ENCODE measurements around the gene CNOT6. TPM values are rescaled to one million over a fixed set of nuclear protein-coding genes. Genes with fewer than 3 reads are reported as not detected.

Gene CNOT6
- total RNA-seq, 1 experiment from 2014 or later, result 59.1 TPM

DNA sequence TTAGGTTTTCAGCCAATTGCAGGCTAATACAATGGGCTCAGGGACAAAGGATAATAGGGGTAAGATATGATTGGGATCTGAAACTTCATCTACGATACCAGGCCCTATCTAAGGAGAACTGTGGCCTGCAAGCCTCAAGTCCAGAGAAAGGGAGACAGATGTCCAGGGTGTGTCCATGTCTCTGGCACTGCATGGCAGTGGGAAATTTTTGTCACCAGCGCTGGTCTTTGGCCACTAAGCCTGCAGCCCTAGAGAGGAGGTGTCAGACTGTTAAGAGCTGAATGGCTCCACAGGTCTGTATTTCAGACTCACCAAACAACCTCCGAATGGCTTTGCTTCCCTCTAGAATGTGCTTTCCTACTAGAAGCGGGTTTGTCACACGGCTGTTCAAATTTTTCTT lies 6.6 kb upstream of the CNOT6 start:
- RAD21 ChIA-PET (ENCODE audit: low non-redundant PET in 1 of 2, low total read pairs in 2 of 2, uncharacterized antibody in 2 of 2, unreplicated experiment in 2 of 2), result no interaction called here
- CTCF ChIA-PET, result no interaction called here
- no peak for ATAC-seq
- no peak overlapping the region for H3K4me2 ChIP-seq (ENCODE audit: low read length)
- no peak overlapping the region for H2AFZ ChIP-seq (ENCODE audit: low read depth, low read length, poor library complexity, severe bottlenecking)
- no peak overlapping the region for H3K9ac ChIP-seq (ENCODE audit: low read length)
- no peak overlapping the region for H3K27ac ChIP-seq (ENCODE audit: low read depth, low read length)
- no peak for TF ChIP-seq SP1 (IDR thresholded peaks at IDR 0.05; ENCODE audit: low read depth)
- no peak for TF ChIP-seq POLR2AphosphoS5 (IDR thresholded peaks at IDR 0.05; ENCODE audit: low read depth, low read length)
- no peak for TF ChIP-seq CEBPB (IDR thresholded peaks at IDR 0.05; ENCODE audit: low read depth)
- no peak for TF ChIP-seq EZH2phosphoT487 (IDR thresholded peaks at IDR 0.05; ENCODE audit: borderline replicate concordance)
- TF ChIP-seq ZFX (IDR thresholded peaks at IDR 0.05), result no peak
- TF ChIP-seq, protein P1, sequence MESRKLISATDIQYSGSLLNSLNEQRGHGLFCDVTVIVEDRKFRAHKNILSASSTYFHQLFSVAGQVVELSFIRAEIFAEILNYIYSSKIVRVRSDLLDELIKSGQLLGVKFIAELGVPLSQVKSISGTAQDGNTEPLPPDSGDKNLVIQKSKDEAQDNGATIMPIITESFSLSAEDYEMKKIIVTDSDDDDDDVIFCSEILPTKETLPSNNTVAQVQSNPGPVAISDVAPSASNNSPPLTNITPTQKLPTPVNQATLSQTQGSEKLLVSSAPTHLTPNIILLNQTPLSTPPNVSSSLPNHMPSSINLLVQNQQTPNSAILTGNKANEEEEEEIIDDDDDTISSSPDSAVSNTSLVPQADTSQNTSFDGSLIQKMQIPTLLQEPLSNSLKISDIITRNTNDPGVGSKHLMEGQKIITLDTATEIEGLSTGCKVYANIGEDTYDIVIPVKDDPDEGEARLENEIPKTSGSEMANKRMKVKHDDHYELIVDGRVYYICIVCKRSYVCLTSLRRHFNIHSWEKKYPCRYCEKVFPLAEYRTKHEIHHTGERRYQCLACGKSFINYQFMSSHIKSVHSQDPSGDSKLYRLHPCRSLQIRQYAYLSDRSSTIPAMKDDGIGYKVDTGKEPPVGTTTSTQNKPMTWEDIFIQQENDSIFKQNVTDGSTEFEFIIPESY (IDR thresholded peaks at IDR 0.05; ENCODE audit: extremely low read depth, insufficient replicate concordance, low read length), result no peak
- TF ChIP-seq EGR1 (IDR thresholded peaks at IDR 0.05; ENCODE audit: low read depth), result no peak
- no peak for TF ChIP-seq POLR2A (IDR thresholded peaks at IDR 0.05; ENCODE audit: borderline replicate concordance, extremely low read depth, insufficient read depth, insufficient read length)
- TF ChIP-seq, protein P2, sequence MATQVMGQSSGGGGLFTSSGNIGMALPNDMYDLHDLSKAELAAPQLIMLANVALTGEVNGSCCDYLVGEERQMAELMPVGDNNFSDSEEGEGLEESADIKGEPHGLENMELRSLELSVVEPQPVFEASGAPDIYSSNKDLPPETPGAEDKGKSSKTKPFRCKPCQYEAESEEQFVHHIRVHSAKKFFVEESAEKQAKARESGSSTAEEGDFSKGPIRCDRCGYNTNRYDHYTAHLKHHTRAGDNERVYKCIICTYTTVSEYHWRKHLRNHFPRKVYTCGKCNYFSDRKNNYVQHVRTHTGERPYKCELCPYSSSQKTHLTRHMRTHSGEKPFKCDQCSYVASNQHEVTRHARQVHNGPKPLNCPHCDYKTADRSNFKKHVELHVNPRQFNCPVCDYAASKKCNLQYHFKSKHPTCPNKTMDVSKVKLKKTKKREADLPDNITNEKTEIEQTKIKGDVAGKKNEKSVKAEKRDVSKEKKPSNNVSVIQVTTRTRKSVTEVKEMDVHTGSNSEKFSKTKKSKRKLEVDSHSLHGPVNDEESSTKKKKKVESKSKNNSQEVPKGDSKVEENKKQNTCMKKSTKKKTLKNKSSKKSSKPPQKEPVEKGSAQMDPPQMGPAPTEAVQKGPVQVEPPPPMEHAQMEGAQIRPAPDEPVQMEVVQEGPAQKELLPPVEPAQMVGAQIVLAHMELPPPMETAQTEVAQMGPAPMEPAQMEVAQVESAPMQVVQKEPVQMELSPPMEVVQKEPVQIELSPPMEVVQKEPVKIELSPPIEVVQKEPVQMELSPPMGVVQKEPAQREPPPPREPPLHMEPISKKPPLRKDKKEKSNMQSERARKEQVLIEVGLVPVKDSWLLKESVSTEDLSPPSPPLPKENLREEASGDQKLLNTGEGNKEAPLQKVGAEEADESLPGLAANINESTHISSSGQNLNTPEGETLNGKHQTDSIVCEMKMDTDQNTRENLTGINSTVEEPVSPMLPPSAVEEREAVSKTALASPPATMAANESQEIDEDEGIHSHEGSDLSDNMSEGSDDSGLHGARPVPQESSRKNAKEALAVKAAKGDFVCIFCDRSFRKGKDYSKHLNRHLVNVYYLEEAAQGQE (IDR thresholded peaks at IDR 0.05; ENCODE audit: low read depth), result no peak
- no peak for TF ChIP-seq FOSL1 (IDR thresholded peaks at IDR 0.05; ENCODE audit: low read depth)
- no peak for TF ChIP-seq YY1 (IDR thresholded peaks at IDR 0.05; ENCODE audit: extremely low read depth, insufficient replicate concordance, low read depth, low read length)
- TF ChIP-seq, protein P3, sequence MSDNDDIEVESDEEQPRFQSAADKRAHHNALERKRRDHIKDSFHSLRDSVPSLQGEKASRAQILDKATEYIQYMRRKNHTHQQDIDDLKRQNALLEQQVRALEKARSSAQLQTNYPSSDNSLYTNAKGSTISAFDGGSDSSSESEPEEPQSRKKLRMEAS (IDR thresholded peaks at IDR 0.05), result no peak
- TF ChIP-seq, protein P4, sequence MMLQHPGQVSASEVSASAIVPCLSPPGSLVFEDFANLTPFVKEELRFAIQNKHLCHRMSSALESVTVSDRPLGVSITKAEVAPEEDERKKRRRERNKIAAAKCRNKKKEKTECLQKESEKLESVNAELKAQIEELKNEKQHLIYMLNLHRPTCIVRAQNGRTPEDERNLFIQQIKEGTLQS (IDR thresholded peaks at IDR 0.05), result no peak
- TF ChIP-seq, protein P5, sequence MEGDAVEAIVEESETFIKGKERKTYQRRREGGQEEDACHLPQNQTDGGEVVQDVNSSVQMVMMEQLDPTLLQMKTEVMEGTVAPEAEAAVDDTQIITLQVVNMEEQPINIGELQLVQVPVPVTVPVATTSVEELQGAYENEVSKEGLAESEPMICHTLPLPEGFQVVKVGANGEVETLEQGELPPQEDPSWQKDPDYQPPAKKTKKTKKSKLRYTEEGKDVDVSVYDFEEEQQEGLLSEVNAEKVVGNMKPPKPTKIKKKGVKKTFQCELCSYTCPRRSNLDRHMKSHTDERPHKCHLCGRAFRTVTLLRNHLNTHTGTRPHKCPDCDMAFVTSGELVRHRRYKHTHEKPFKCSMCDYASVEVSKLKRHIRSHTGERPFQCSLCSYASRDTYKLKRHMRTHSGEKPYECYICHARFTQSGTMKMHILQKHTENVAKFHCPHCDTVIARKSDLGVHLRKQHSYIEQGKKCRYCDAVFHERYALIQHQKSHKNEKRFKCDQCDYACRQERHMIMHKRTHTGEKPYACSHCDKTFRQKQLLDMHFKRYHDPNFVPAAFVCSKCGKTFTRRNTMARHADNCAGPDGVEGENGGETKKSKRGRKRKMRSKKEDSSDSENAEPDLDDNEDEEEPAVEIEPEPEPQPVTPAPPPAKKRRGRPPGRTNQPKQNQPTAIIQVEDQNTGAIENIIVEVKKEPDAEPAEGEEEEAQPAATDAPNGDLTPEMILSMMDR (IDR thresholded peaks at IDR 0.05 in 2 of 3, conservative IDR thresholded peaks at IDR 0.05 in 1 of 3; ENCODE audit: borderline replicate concordance in 1 of 3, insufficient read depth in 1 of 3, low read depth in 2 of 3, low read length in 2 of 3), result no peak
- no peaks in the 10 kb centered on the region for H3K27me3 ChIP-seq (ENCODE audit: insufficient read depth, low read length)
- no peaks in the 10 kb centered on the region for H3K9me2 ChIP-seq (ENCODE audit: insufficient read depth)
- POLR2A ChIA-PET, result no interaction called here
- no TSS peak for BruUV-seq (replicated peaks)
- no peak for DNase-seq (ENCODE audit: low read depth, low spot score)
- no peaks in the 10 kb centered on the region for H3K9me3 ChIP-seq (ENCODE audit: control insufficient read depth in 1 of 2, insufficient read depth in 1 of 2, low read depth in 1 of 2, low read length in 2 of 2)
- H3K36me3 ChIP-seq (ENCODE audit: control insufficient read depth in 1 of 2, insufficient read depth in 2 of 2, low read length in 2 of 2), result no peaks in the 10 kb centered on the region
- H4K20me1 ChIP-seq (ENCODE audit: insufficient read depth), result no peaks in the 10 kb centered on the region
- H3K4me1 ChIP-seq (ENCODE audit: control insufficient read depth in 1 of 2, insufficient read depth in 2 of 2, low read length in 2 of 2), result no peaks in the 10 kb centered on the region; a peak in 2 of 4 replicates
- no peaks in the 10 kb centered on the region for H3K79me2 ChIP-seq (ENCODE audit: insufficient read depth, low read length)
- H3K4me3 ChIP-seq (replicated peaks in 1 of 2; ENCODE audit: low read depth in 1 of 2, low read length in 2 of 2), result no peak overlapping the region
- intact Hi-C loops (cut with micrococcal nuclease), result no loop called here

All from HCT116 (cell line).